ENCODE results near the gene IFIT1. TPM values are rescaled to one million over a fixed set of nuclear protein-coding genes. Genes with fewer than 3 reads are reported as not detected.
"Not testable (repeated sequence)": the region's sequence is repeated elsewhere in the genome, so short reads cannot be mapped to it uniquely, and the experiment has no call there.

Gene IFIT1
- total RNA-seq, 8 experiments from 2014 or later = 1.5 to 889 (median 8.4) TPM

DNA sequence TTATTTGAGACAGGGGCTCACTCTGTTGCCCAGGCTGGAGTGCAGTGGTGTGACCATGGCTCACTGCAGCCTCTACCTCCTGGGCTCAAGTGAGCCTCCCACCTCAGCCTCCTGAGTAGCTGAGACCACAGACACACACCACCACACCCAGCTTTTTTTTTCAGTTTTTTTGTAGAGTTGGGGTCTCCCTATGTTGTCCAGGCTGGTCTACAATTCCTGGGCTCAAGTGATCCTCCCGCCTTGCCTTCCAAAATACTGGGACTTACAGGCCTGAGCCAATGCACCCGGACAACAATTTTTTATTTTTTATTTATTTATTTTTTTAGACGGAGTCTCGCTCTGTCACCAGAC is 1.2 kb upstream of the IFIT1 start:
- H3K27ac ChIP-seq; ATAC-seq (replicated peaks in 6 of 8); H3K4me1 ChIP-seq (replicated peaks in 1 of 2); H3K4me3 ChIP-seq: not testable (repeated sequence)
- in situ Hi-C loops (cut with MboI; ENCODE audit: low pct_unique_long_range_greater_than_20kb in 2 of 9, low sequenced_read_pairs in 9 of 9, unreplicated experiment in 9 of 9) = loop anchor here in 2 of 9 experiments (25.0 kb wide), 1 partner anchor 354 kb away; no protein-coding TSS in a partner anchor
- WGBS, 10 experiments = 43 to 100% (median 92%) methylated on average over 1 to 4 of the region's 4 CpGs; no CpG with 5 or more reads in 2 of the 10 experiments

DNA sequence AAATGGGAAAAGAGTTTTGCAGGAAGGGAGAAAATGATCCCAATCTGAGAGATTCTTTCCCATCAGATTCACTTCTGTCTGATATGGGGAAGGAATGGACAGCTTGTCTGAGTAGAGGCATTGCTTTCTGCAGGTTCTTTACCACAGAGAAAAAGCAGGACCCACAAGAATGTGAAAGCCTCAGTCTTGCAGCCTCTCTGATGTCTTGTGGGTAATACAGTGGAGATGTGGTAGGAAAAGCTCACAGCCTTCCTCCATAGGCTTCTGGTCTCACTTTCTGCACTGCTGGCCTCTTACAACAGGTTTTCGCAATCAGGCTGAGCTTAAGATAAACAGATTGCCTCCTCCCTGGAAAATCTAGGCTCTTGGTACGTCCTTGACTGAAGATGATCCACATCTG is 551 bp downstream of the IFIT1 start:
- Histone ChIP-seq H3K27ac (no peak overlapping the region), H3K4me1 (replicated peaks in 1 of 2) (peaks cover 3 to 7% of the 10 kb centered on the region in 2 donors), H3K4me3 (peak overlapping the region in 2 of 5 donors; percentile 33 to 42)
- ATAC-seq (replicated peaks in 6 of 8) = peak in 7 of 8 experiments; percentile 3 to 46 (median 17)
- WGBS, 10 experiments = 0 to 100% (median 62%) methylated on average over 1 of the region's 2 CpGs; no CpG with 5 or more reads in 6 of the 10 experiments
- in situ Hi-C loops (cut with MboI; ENCODE audit: low pct_unique_long_range_greater_than_20kb in 2 of 9, low sequenced_read_pairs in 9 of 9, unreplicated experiment in 9 of 9) = loop anchor here in 2 of 9 experiments (25.0 kb wide), 1 partner anchor 356 kb away; no protein-coding TSS in a partner anchor

DNA sequence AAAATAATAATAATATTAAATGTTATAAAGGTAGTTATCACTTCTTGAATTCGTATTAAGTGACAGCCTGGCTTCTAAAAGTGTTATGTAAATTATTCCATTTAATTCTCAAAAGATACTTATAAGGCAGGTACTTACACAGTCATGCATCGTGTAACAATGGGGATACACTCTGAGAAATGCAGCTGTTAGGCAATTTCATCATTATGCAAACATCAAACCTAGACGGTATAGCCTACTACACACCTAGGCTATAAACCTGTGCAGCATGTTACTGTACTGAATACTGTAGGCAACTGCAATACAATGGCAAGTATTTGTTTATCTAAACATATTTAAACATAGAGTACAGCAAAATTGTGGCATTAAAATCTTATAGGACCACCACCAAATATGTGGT is 1.5 kb downstream of the IFIT1 start:
- H3K27ac ChIP-seq = no peak overlapping the region
- no peak overlapping the region for H3K4me3 ChIP-seq
- H3K4me1 ChIP-seq (replicated peaks in 1 of 2) = peaks cover 3 to 7% of the 10 kb centered on the region in 2 donors
- in situ Hi-C loops (cut with MboI; ENCODE audit: low pct_unique_long_range_greater_than_20kb in 2 of 9, low sequenced_read_pairs in 9 of 9, unreplicated experiment in 9 of 9) = loop anchor here in 2 of 9 experiments (25.0 kb wide), 1 partner anchor 357 kb away; no protein-coding TSS in a partner anchor
- ATAC-seq (replicated peaks in 6 of 8) = no peak
- 28 to 100% (median 67%) methylated on average over 1 to 3 of the region's 3 CpGs for WGBS, 10 experiments

DNA sequence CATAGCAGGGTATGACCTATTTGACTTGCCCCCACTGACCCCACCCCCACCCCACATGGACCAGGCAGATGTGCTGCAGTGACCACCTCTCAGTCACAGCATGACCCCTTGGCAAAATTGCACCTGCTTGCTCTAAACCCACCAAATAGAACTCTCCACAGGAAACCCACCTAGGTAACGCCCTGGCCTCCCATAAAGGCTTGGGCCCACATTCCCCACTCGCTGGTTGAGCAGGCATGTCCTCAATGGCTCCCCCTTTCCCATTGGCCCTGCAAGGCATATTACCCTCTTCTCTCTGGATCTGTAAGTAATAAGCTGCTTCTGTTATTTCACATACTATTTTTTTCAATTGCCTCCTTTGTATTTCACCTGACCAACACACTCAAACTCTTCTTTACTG is 2.7 kb downstream of the IFIT1 start:
- no peak for ATAC-seq (replicated peaks in 6 of 8)
- in situ Hi-C loops (cut with MboI; ENCODE audit: low pct_unique_long_range_greater_than_20kb in 2 of 9, low sequenced_read_pairs in 9 of 9, unreplicated experiment in 9 of 9) = loop anchor here in 2 of 9 experiments (25.0 kb wide), 1 partner anchor 358 kb away; no protein-coding TSS in a partner anchor
- H3K4me1 ChIP-seq (replicated peaks in 1 of 2) = peaks cover 3 to 7% of the 10 kb centered on the region in 2 donors
- 80 to 100% (median 95%) methylated on average over 1 to 2 of the region's 2 CpGs; no CpG with 5 or more reads in 5 of the 10 experiments for WGBS, 10 experiments
- no peak overlapping the region for H3K27ac ChIP-seq
- H3K4me3 ChIP-seq = no peak overlapping the region

DNA sequence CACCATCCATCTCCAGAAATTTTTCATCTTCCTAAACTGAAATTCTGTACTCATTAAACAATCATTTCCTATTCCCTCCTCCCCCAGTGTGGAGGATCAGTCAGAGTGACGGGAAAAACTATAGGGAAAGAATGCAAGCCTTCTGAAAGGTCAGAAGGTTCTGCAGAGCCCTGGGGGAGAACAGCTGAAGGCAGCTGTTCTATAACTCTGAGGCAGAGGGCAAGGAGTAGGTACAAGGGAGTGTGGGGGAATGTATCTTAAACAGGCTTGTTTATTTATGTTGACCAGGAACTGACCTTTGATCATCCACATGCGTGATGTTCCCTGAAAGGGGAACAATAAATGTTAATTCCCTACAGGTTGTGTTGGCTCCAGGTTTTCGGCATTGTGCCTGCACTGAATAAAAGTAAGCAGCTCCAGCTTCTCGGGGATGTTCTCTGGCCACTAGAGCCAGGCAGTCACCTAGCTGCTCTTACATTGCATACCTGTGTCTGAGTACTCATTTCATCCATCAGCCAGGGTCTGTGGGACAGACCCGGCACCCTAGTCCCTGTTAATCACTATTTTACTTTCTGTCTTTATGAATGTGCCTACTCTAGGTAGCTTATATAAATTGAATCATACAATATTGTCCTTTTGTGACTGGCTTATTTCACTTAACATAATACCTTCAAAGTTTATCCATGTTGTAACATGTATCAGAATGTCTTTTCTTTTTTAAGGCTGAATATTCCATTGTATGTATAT is 5.8 kb downstream of the IFIT1 start:
- H3K27ac ChIP-seq = no peak overlapping the region
- in situ Hi-C loops (cut with MboI; ENCODE audit: low pct_unique_long_range_greater_than_20kb in 2 of 9, low sequenced_read_pairs in 9 of 9, unreplicated experiment in 9 of 9) = loop anchor here in 2 of 9 experiments (25.0 kb wide), 1 partner anchor 361 kb away; no protein-coding TSS in a partner anchor
- WGBS, 10 experiments = 56 to 92% (median 70%) methylated on average over 1 to 5 of the region's 5 CpGs
- H3K4me3 ChIP-seq = no peak overlapping the region
- H3K4me1 ChIP-seq (replicated peaks in 1 of 2) = peaks cover 0 to 2% of the 10 kb centered on the region in 2 donors
- ATAC-seq (replicated peaks in 6 of 8) = peak in 1 of 8 experiments; percentile 32

DNA sequence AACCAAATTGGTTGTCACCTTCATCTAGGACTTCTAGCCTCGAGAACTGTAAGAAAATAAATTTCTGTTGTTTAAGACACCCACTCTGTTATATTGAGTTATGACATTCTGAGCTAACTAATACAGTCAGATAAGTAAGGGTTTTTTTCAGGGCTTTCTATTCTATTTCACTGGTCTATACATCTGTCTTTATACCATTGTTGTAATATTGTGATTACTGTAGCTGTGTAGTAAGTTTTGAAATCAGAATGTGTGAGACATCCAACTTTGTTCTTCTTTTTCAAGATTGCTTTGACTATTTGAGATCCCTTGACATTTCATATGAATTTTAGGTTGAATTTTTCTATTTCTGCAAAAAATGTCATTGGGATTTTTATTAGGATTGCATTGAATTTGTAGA is 7.5 kb downstream of the IFIT1 start:
- no peaks in the 10 kb centered on the region for H3K4me1 ChIP-seq (replicated peaks in 1 of 2)
- in situ Hi-C loops (cut with MboI; ENCODE audit: low pct_unique_long_range_greater_than_20kb in 2 of 9, low sequenced_read_pairs in 9 of 9, unreplicated experiment in 9 of 9) = loop anchor here in 2 of 9 experiments (25.0 kb wide), 1 partner anchor 363 kb away; no protein-coding TSS in a partner anchor
- no peak overlapping the region for H3K4me3 ChIP-seq
- H3K27ac ChIP-seq = no peak overlapping the region
- ATAC-seq (replicated peaks in 6 of 8) = no peak
- WGBS, 10 experiments = 80 to 100% (median 91%) methylated on average over 1 of the region's 1 CpG; no CpG with 5 or more reads in 5 of the 10 experiments

DNA sequence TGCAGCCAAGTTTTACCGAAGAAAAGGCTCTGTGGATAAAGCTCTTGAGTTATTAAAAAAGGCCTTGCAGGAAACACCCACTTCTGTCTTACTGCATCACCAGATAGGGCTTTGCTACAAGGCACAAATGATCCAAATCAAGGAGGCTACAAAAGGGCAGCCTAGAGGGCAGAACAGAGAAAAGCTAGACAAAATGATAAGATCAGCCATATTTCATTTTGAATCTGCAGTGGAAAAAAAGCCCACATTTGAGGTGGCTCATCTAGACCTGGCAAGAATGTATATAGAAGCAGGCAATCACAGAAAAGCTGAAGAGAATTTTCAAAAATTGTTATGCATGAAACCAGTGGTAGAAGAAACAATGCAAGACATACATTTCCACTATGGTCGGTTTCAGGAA is 10.6 kb downstream of the IFIT1 start:
- 60 to 100% (median 100%) methylated on average over 1 to 2 of the region's 2 CpGs; no CpG with 5 or more reads in 1 of the 10 experiments for WGBS, 10 experiments
- H3K4me1 ChIP-seq (replicated peaks in 1 of 2) = no peaks in the 10 kb centered on the region
- H3K27ac ChIP-seq = no peak overlapping the region
- no peak overlapping the region for H3K4me3 ChIP-seq
- no peak for ATAC-seq (replicated peaks in 6 of 8)
- in situ Hi-C loops (cut with MboI; ENCODE audit: low pct_unique_long_range_greater_than_20kb in 2 of 9, low sequenced_read_pairs in 9 of 9, unreplicated experiment in 9 of 9) = no loop called here

DNA sequence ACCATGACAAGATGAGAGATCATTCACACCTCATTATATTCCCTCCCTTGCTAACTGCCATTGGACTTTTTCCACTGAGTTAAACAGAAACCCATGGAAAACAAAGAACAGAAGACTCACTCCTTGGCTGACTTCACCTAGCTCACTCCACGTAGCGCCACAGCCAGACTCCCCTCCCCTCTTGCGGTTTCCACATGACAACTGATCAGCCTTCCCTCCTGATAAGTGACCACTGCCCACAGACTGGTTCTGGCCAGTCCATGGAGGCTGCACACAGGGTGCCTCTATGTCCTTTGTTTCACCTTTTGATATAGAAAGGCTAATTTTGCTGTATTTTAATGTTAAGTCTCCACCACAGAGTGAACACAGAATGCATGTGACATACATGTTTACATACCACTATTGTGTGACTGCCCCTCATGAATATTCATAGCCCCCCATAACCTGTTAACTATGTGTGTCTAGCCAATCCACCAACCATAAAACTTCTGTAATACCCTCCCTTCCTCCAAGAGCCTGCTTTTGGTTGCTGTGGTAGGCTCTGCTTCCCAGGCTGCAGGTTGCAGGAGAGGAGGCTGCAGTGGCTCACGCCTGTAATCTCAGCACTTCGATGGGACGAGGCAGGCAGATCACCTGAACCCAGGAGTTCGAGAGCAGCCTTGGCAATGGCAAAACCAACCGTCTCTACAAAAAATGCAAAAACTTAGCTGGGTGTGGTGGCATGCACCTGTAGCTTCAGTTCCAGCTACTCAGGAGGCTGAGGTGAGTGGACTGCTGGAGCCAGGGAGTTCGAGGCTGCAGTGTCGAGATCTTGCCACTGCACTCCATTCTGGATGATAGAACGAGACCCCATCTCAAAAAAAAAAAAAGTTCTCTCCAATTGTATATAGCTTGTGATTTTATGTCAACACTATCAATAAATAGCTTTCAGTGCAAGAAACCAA is 12.0 kb downstream of the IFIT1 start:
- in situ Hi-C loops (cut with MboI; ENCODE audit: low pct_unique_long_range_greater_than_20kb in 2 of 9, low sequenced_read_pairs in 9 of 9, unreplicated experiment in 9 of 9) = no loop called here
- peak in 6 of 8 experiments; percentile 20 to 55 (median 42) for ATAC-seq (replicated peaks in 6 of 8)
- Histone ChIP-seq H3K4me1 (replicated peaks in 1 of 2) (no peaks in the 10 kb centered on the region), H3K27ac (no peak overlapping the region), H3K4me3 (no peak overlapping the region)
- 67 to 100% (median 93%) methylated on average over 1 to 7 of the region's 11 CpGs; no CpG with 5 or more reads in 2 of the 10 experiments for WGBS, 10 experiments

DNA sequence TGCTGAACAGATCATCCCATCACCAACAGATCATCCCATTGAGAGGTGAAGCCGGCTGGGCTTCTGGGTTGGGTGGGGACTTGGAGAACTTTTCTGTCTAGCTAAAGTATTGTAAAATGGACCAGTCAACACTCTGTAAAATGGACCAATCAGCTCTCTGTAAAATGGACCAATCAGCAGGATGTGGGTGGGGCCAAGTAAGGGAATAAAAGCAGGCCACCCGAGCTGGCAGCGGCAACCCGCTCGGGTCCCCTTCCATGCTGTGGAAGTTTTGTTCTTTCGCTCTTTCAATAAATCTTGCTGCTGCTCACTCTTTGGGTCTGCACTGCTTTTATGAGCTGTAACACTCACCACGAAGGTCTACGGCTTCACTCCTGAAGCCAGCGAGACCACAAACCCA is 13.8 kb downstream of the IFIT1 start:
- H3K27ac ChIP-seq; ATAC-seq (replicated peaks in 6 of 8); H3K4me3 ChIP-seq; H3K4me1 ChIP-seq (replicated peaks in 1 of 2); in situ Hi-C loops (cut with MboI; ENCODE audit: low pct_unique_long_range_greater_than_20kb in 2 of 9, low sequenced_read_pairs in 9 of 9, unreplicated experiment in 9 of 9): not testable (repeated sequence)
- 94 to 100% (median 96%) methylated on average over 1 to 8 of the region's 9 CpGs; no CpG with 5 or more reads in 4 of the 10 experiments for WGBS, 10 experiments

DNA sequence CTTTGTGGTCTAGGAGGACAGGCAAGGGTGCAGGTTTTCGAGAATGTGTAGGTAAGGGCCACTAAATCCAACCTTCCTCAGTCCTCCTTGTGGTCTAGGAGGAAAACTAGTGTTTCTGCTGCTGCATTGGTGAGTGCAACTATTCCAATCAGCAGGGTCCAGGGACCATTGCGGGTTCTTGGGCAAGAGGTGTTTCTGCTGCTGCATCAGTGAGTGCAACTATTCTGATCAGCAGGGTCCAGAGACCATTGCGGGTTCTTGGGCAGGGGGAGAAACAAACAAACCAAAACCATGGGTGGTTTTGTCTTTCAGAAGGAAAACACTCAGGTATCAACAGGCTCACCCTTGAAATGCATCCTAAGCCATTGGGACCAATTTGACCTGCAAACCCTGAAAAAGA is 15.4 kb downstream of the IFIT1 start:
- H3K4me3 ChIP-seq; ATAC-seq (replicated peaks in 6 of 8); H3K4me1 ChIP-seq (replicated peaks in 1 of 2); H3K27ac ChIP-seq; in situ Hi-C loops (cut with MboI; ENCODE audit: low pct_unique_long_range_greater_than_20kb in 2 of 9, low sequenced_read_pairs in 9 of 9, unreplicated experiment in 9 of 9): not testable (repeated sequence)
- WGBS, 10 experiments = 90 to 100% (median 100%) methylated on average over 1 to 2 of the region's 3 CpGs; no CpG with 5 or more reads in 7 of the 10 experiments

DNA sequence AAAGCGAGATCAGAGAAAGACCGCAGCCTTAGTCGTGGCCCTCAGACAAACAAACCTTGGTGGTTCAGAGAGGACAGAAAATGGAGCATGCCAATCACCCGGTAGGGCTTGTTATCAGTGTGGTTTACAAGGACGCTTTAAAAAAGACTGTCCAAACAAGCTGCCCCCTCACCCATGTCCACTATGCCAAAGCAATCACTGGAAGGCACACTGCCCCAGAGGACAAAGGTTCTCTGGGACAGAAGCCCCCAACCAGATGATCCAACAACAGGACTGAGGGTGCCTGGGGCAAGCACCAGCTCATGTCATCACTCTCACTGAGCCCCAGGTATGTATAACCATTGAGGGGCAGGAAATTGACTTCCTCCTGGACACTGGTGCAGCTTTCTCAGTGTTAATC is 16.9 kb downstream of the IFIT1 start:
- ATAC-seq (replicated peaks in 6 of 8); H3K4me3 ChIP-seq; in situ Hi-C loops (cut with MboI; ENCODE audit: low pct_unique_long_range_greater_than_20kb in 2 of 9, low sequenced_read_pairs in 9 of 9, unreplicated experiment in 9 of 9); H3K4me1 ChIP-seq (replicated peaks in 1 of 2); H3K27ac ChIP-seq: not testable (repeated sequence)
- WGBS, 10 experiments = 83 to 100% (median 93%) methylated on average over 1 to 4 of the region's 5 CpGs; no CpG with 5 or more reads in 3 of the 10 experiments

DNA sequence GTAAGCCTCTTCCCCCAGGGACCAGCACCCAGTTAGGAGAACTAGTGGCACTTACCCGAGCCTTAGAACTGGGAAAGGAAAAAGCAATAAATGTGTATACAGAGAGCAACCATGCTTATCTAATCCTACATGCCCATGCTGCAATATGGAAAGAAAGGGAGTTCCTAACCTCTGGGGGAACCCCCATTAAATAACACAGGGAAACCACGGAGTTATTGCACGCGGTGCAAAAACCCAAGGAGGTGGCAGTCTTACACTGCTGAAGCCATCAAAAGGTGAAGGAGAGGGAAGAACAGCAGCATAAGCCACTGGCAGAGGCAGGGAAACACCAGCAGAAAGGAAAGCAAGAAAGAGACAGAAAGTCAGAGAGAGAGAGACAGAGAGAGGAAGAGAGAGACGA is 18.1 kb downstream of the IFIT1 start:
- H3K27ac ChIP-seq; H3K4me3 ChIP-seq; ATAC-seq (replicated peaks in 6 of 8); H3K4me1 ChIP-seq (replicated peaks in 1 of 2); in situ Hi-C loops (cut with MboI; ENCODE audit: low pct_unique_long_range_greater_than_20kb in 2 of 9, low sequenced_read_pairs in 9 of 9, unreplicated experiment in 9 of 9): not testable (repeated sequence)
- WGBS, 10 experiments = 85 to 100% (median 96%) methylated on average over 1 to 5 of the region's 5 CpGs; no CpG with 5 or more reads in 1 of the 10 experiments
